Peyer's patch (tissue), 4 donors: Measurements from ENCODE around the gene LIMCH1.

Source experiments
- CTCF ChIP-seq, 6 experiments: fragments of 450-650 bp in 4 of 6; fragments of 200-600 bp in 2 of 6; sonication (generic) in 1 of 6; IDR thresholded peaks; one replicate each; pipeline ENCODE4 v1.5.1; 2017 to 2019; ENCODE audit warnings: antibody characterized with exemption in 6 of 6, mild to moderate bottlenecking in 3 of 6, moderate library complexity in 1 of 6
- POLR2A ChIP-seq, 2 donors: fragments of 450-650 bp; IDR thresholded peaks; one replicate each; pipeline ENCODE4 v1.5.1; 2017; ENCODE audit warnings: antibody characterized with exemption in 2 of 2, mild to moderate bottlenecking in 2 of 2, moderate library complexity in 2 of 2

GRCh38 chr4:41533680-41534079 is 4.3 kb upstream of the LIMCH1 start:
- TF ChIP-seq CTCF (IDR thresholded peaks at IDR 0.05) (no peak), POLR2A (IDR thresholded peaks at IDR 0.05) (no peak)
